Progenitor cell of endocrine pancreas (in vitro differentiated cells): Measurements from ENCODE around the gene C22orf31. TPM values are rescaled to one million over a fixed set of nuclear protein-coding genes. Genes with fewer than 3 reads are reported as not detected.

Experiments used
- DNase-seq: peaks from one replicate; pipeline ENCODE4 v3.0.0; 2021; ENCODE audit warnings: low spot score; ENCODE audit not compliant: unreplicated experiment
- H3K27ac Mint-ChIP-seq: 2 replicates; pipeline ENCODE4 v1.8.0; 2021; ENCODE audit warnings: mild to moderate bottlenecking, moderate library complexity, mixed read lengths
- H3K27me3 Mint-ChIP-seq: 2 replicates; pipeline ENCODE4 v1.8.0; 2021; ENCODE audit warnings: mixed read lengths
- H3K36me3 Mint-ChIP-seq: 2 replicates; pipeline ENCODE4 v1.8.0; 2022; ENCODE audit warnings: mixed read lengths; ENCODE audit not compliant: insufficient read depth
- H3K4me1 Mint-ChIP-seq: 2 replicates; pipeline ENCODE4 v1.8.0; 2021; ENCODE audit warnings: low read depth, mixed read lengths
- H3K4me3 Mint-ChIP-seq: 2 replicates; pipeline ENCODE4 v1.8.0; 2021; ENCODE audit warnings: low read depth, mild to moderate bottlenecking, moderate library complexity, mixed read lengths
- H3K9me3 Mint-ChIP-seq: 2 replicates; pipeline ENCODE4 v1.8.0; 2021; ENCODE audit warnings: low read depth, mixed read lengths
- total RNA-seq: library from RNA; stranded (reverse); gene quantifications from 2 replicates; pipeline ENCODE4 v1.2.1, GENCODE V29; 2021
- TF ChIP-seq, protein P1 (sequence below): fragments of 200-600 bp; sonication (generic); IDR thresholded peaks from one replicate; pipeline ENCODE4 v1.5.0; 2021; ENCODE audit warnings: antibody characterized with exemption, mild to moderate bottlenecking; ENCODE audit not compliant: unreplicated experiment

Gene C22orf31
- total RNA-seq, 1 donor from 2014 or later = not detected

- Mint-ChIP-seq H3K27me3 (no peaks in the 10 kb centered on the region), H3K4me3 (no peak overlapping the region), H3K27ac (no peak overlapping the region), H3K4me1 (peaks cover 4% of the 10 kb centered on the region), H3K36me3 (peaks cover 3% of the 10 kb centered on the region), H3K9me3 (no peaks in the 10 kb centered on the region)
- DNase-seq = no peak
- TF ChIP-seq, protein P1, sequence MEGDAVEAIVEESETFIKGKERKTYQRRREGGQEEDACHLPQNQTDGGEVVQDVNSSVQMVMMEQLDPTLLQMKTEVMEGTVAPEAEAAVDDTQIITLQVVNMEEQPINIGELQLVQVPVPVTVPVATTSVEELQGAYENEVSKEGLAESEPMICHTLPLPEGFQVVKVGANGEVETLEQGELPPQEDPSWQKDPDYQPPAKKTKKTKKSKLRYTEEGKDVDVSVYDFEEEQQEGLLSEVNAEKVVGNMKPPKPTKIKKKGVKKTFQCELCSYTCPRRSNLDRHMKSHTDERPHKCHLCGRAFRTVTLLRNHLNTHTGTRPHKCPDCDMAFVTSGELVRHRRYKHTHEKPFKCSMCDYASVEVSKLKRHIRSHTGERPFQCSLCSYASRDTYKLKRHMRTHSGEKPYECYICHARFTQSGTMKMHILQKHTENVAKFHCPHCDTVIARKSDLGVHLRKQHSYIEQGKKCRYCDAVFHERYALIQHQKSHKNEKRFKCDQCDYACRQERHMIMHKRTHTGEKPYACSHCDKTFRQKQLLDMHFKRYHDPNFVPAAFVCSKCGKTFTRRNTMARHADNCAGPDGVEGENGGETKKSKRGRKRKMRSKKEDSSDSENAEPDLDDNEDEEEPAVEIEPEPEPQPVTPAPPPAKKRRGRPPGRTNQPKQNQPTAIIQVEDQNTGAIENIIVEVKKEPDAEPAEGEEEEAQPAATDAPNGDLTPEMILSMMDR = no peak
These were observed 22.5 kb downstream of the C22orf31 start for GRCh38 chr22:29039148-29039547.

GRCh38 chr22:29037340-29037932, 24.2 kb downstream of the C22orf31 start:
- Mint-ChIP-seq H3K9me3 (no peaks in the 10 kb centered on the region), H3K27me3 (peaks cover 4% of the 10 kb centered on the region), H3K27ac (no peak overlapping the region), H3K4me3 (no peak overlapping the region), H3K36me3 (no peaks in the 10 kb centered on the region), H3K4me1 (peaks cover 4% of the 10 kb centered on the region)
- TF ChIP-seq, protein P1 = no peak
- DNase-seq = no peak

- Mint-ChIP-seq H3K4me3 (no peak overlapping the region), H3K27me3 (peaks cover 6% of the 10 kb centered on the region), H3K27ac (peak overlapping the region; percentile 67), H3K9me3 (no peaks in the 10 kb centered on the region), H3K4me1 (peaks cover 22% of the 10 kb centered on the region), H3K36me3 (no peaks in the 10 kb centered on the region)
- TF ChIP-seq, protein P1 = no peak
- no peak for DNase-seq
These were observed 29.0 kb downstream of the C22orf31 start for GRCh38 chr22:29032584-29032983.

GRCh38 chr22:29032014-29032475, 29.6 kb downstream of the C22orf31 start:
- no peak overlapping the region for H3K4me3 Mint-ChIP-seq
- no peak for DNase-seq
- H3K9me3 Mint-ChIP-seq = no peaks in the 10 kb centered on the region
- TF ChIP-seq, protein P1 = no peak
- no peaks in the 10 kb centered on the region for H3K36me3 Mint-ChIP-seq
- peaks cover 19% of the 10 kb centered on the region for H3K4me1 Mint-ChIP-seq
- peak overlapping the region; percentile 67 for H3K27ac Mint-ChIP-seq
- H3K27me3 Mint-ChIP-seq = peaks cover 6% of the 10 kb centered on the region

GRCh38 chr22:29031227-29032011, 30.2 kb downstream of the C22orf31 start:
- TF ChIP-seq, protein P1 = peak; percentile 37
- no peaks in the 10 kb centered on the region for H3K9me3 Mint-ChIP-seq
- peaks cover 6% of the 10 kb centered on the region for H3K27me3 Mint-ChIP-seq
- H3K4me3 Mint-ChIP-seq = peak overlapping the region; percentile 78
- no peaks in the 10 kb centered on the region for H3K36me3 Mint-ChIP-seq
- no peak for DNase-seq
- peak overlapping the region; percentile 97 for H3K27ac Mint-ChIP-seq
- peaks cover 19% of the 10 kb centered on the region for H3K4me1 Mint-ChIP-seq
